Effector memory CD8-positive, alpha-beta T cell (primary cell): Measurements from ENCODE around the gene NYAP1.
"Not testable (repeated sequence)": the region's sequence is repeated elsewhere in the genome, so short reads cannot be mapped to it uniquely, and the experiment has no call there.

Source experiments
- ATAC-seq: fragments of 150-1000 bp; cut with Tn5 transposase; replicated peaks from 2 replicates; pipeline ENCODE4 v1.10.0; 2021; ENCODE audit warnings: mild to moderate bottlenecking, moderate library complexity
- DNase-seq, 3 experiments: peaks; one replicate each; pipeline ENCODE4 v3.0.0; 2021
- H3K27ac Mint-ChIP-seq, 2 donors: one replicate each; pipeline ENCODE4 v1.8.0; 2022; ENCODE audit warnings: mild to moderate bottlenecking in 2 of 2, mixed read lengths in 2 of 2, moderate library complexity in 2 of 2
- H3K27me3 Mint-ChIP-seq, 2 donors: one replicate each; pipeline ENCODE4 v1.8.0; 2022; ENCODE audit warnings: mixed read lengths in 2 of 2
- H3K36me3 Mint-ChIP-seq: one replicate; pipeline ENCODE4 v1.8.0; 2022; ENCODE audit warnings: mild to moderate bottlenecking, moderate library complexity, mixed read lengths; ENCODE audit not compliant: insufficient read depth
- H3K4me1 Mint-ChIP-seq, 2 donors: one replicate each; pipeline ENCODE4 v1.8.0; 2022; ENCODE audit warnings: low read depth in 2 of 2, mixed read lengths in 2 of 2
- H3K4me3 Mint-ChIP-seq, 2 donors: one replicate each; pipeline ENCODE4 v1.8.0; 2022; ENCODE audit warnings: mild to moderate bottlenecking in 2 of 2, mixed read lengths in 2 of 2, moderate library complexity in 2 of 2
- H3K9me3 Mint-ChIP-seq, 2 donors: one replicate each; pipeline ENCODE4 v1.8.0; 2022; ENCODE audit warnings: mixed read lengths in 2 of 2

Gene NYAP1

DNA sequence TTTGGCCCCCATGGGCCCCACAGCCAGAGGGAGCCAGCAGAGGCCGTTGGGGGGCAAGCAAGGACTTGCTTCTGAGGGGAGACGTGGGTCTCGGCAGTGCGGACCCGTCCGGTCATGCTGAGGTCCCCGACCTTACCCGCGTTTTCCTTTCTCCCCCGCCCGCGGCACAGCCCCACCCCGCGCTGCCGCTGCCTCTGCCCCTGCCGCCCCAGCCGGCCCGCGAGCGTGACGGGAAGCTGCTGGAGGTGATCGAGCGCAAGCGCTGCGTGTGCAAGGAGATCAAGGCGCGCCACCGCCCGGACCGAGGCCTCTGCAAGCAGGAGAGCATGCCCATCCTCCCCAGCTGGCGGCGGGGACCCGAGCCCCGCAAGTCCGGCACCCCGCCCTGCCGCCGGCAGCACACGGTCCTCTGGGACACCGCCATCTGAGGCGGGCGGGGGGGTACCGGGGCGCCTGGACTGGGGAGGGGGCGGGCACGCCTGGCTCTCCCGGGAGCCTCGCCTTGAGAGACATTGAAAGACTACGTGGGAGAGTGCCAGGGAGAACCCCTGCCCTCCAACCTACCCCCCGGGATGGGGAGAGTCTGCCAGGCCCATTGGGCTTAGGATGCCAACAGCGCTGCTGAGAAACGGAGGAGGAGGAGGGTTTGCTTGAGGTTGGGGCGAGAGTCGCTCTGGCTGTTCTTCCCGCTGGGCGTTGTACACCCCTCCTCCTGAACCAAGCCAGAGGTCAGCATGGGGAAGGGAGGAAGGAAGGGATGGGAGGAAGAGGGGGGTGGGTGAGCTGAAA is 9.9 kb downstream of the NYAP1 start:
- Mint-ChIP-seq H3K36me3 (peaks cover 5% of the 10 kb centered on the region), H3K27ac (no peak overlapping the region), H3K9me3 (no peaks in the 10 kb centered on the region), H3K4me3 (peak overlapping the region; percentile 51 to 66), H3K27me3 (peaks cover 0 to 4% of the 10 kb centered on the region in 2 donors), H3K4me1 (peaks cover 6 to 10% of the 10 kb centered on the region in 2 donors)
- ATAC-seq = peak; percentile 90
- DNase-seq = peak in 2 of 3 experiments; percentile 39 to 41

DNA sequence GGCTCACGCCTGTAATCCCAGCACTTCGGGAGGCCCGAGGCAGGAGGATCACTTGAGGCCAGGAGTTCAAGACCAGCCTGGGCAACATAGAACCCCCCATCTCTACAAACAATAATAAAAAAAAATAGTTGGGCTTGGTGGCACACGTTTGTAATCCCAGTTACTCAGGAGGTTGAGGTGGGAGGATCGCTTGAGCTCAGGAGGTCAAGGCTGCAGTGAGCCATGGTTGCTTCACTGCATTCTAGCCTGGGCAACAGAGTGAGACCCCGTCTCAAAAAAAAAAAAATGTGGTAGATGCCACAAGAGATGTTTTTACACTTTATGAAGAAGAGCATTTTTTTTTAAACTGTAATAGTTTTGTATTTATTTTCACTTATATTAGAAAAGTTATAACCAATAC is 12.8 kb downstream of the NYAP1 start:
- Mint-ChIP-seq H3K27me3 (peaks cover 0 to 4% of the 10 kb centered on the region in 2 donors), H3K27ac (no peak overlapping the region), H3K36me3 (no peaks in the 10 kb centered on the region)

DNA sequence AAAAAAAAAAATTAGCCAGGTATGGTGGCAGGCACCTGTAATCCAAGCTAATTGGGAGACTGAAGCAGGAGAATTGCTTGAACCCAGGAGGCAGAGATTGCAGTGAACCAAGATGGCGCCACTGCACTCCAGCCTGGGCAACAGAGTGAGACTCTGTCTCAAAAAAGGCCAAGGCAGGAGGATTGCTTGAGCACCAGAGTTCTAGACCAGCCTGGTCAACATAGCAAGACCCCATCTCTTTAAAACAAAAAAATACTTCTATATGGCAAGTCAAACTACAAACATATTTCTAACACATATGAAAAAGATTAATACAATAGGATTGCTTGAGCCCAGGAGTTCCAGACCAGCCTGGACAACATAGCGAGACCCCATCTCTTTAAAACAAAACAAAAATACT is 17.0 kb downstream of the NYAP1 start:
- H3K4me1 Mint-ChIP-seq, H3K27me3 Mint-ChIP-seq, ATAC-seq, DNase-seq, H3K36me3 Mint-ChIP-seq, H3K27ac Mint-ChIP-seq, H3K9me3 Mint-ChIP-seq, H3K4me3 Mint-ChIP-seq: not testable (repeated sequence)

More for the DNA sequence above, 12.8 kb downstream of the NYAP1 start:
- peaks cover 4 to 10% of the 10 kb centered on the region in 2 donors for H3K4me1 Mint-ChIP-seq
- H3K9me3 Mint-ChIP-seq = no peaks in the 10 kb centered on the region
- no peak overlapping the region for H3K4me3 Mint-ChIP-seq
- ATAC-seq (no peak), DNase-seq (no peak)

DNA sequence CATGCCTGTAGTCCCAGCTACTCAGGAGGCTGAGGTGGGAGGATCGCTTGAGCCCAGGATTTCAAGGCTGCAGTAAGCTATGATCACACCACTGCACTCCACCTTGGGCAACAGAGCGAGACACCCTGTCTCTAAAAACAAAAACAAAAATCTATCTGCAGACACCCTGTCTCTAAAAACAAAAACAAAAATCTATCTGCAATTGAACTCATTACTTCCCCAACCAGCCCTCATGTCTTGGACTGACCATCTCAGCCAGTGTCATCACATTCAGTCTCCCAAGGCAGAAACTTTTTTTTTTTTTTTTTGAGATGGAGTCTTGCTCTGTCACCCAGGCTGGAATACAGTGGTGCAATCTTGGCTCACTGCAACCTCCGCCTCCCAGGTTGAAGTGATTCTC is 20.3 kb downstream of the NYAP1 start:
- not testable (repeated sequence) for H3K9me3 Mint-ChIP-seq, H3K36me3 Mint-ChIP-seq

DNA sequence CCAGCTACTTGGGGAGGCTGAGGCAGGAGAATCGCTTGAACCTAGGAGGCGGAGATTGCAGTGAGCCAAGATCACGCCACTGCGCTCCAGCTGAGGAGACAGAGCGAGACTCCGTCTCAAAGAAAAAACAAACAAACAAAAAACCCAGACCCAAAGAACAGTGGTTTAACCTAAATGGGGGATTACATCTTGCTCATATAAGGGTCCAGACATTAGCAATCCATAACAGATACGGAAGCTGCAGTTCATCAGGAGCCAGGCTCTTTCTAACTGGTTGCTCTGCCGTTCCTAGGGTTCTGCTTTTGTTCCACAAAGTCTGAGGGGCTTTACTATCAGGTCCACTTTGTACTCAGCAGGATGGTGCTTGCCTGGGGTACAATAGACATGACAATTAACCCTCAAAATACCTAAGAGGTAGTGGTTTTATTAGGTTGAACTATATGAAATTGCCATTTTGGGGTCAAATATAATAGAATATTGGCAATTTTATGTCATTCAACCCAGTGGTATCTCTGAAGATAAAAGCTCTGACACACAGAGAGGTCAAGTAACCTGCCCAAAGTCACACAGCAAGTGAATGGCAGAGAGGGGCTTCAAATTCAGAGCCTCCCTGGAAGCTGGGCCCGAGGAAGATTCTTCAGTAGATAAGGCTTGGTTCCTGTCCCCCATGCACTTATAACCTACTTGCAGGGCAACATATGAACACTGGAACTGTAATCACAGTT is 21.3 kb downstream of the NYAP1 start:
- Mint-ChIP-seq H3K4me1 (no peaks in the 10 kb centered on the region), H3K27ac (no peak overlapping the region), H3K36me3 (no peaks in the 10 kb centered on the region), H3K4me3 (no peak overlapping the region), H3K27me3 (no peaks in the 10 kb centered on the region), H3K9me3 (no peaks in the 10 kb centered on the region)
- ATAC-seq (no peak), DNase-seq (no peak)

More for the DNA sequence above, 20.3 kb downstream of the NYAP1 start:
- not testable (repeated sequence) for H3K4me1 Mint-ChIP-seq, H3K27ac Mint-ChIP-seq, H3K4me3 Mint-ChIP-seq, DNase-seq, H3K27me3 Mint-ChIP-seq, ATAC-seq

DNA sequence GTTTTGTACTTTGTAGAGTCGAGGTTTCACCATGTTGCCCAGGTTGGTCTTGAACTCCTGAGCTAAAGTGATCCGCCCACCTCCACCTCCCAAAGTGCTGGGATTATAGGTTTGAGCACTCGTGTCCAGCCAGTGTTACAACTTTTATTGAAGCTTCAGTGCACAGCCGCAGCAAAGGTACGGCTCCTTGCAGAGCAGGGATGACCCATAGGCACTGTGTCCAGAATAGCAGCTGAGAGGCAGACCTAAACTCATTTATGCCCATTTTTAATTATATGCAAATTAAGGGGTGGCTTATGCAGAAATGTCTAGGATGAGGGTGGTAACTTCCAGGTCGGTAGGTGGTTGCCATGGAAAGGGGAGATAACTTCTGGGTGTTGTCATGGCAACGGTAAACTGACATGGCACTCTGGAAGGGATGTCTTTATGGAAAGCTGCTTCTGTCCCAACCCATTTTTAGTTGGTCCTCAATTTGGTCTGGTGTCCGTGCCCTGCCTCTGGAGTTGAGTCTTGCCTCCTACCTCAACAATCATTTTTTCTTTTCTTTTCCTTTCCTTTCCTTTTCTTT is 22.7 kb downstream of the NYAP1 start:
- no peaks in the 10 kb centered on the region for H3K36me3 Mint-ChIP-seq
- no peak for ATAC-seq
- H3K27me3 Mint-ChIP-seq = no peaks in the 10 kb centered on the region
- peak overlapping the region in 1 of 2 donors; percentile 78 for H3K27ac Mint-ChIP-seq
- H3K4me1 Mint-ChIP-seq = no peaks in the 10 kb centered on the region
- H3K4me3 Mint-ChIP-seq = no peak overlapping the region
- H3K9me3 Mint-ChIP-seq = no peaks in the 10 kb centered on the region
- DNase-seq = no peak

DNA sequence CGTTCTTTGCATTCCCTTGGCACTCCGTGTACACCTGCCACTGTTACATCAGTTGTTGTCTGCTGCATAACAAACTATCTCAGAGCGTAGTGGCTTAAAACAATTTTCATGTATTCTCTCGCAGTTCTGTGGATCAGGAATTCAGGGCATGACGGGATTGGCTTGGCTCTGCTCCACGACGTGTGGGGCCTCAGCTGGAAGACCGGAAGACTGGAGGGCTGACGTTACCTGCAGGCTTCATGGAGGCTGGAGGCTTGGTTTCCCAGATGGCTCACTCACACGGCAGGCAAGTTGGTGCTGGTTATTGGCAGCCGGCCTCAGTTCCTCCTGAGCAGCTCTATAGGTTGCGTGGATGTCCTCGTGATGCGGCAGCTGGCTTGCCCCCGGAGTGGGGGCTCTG is 25.5 kb downstream of the NYAP1 start:
- Mint-ChIP-seq H3K27ac (no peak overlapping the region), H3K4me3 (no peak overlapping the region), H3K4me1 (no peaks in the 10 kb centered on the region), H3K36me3 (no peaks in the 10 kb centered on the region), H3K9me3 (no peaks in the 10 kb centered on the region), H3K27me3 (no peaks in the 10 kb centered on the region)
- no peak for DNase-seq
- no peak for ATAC-seq

DNA sequence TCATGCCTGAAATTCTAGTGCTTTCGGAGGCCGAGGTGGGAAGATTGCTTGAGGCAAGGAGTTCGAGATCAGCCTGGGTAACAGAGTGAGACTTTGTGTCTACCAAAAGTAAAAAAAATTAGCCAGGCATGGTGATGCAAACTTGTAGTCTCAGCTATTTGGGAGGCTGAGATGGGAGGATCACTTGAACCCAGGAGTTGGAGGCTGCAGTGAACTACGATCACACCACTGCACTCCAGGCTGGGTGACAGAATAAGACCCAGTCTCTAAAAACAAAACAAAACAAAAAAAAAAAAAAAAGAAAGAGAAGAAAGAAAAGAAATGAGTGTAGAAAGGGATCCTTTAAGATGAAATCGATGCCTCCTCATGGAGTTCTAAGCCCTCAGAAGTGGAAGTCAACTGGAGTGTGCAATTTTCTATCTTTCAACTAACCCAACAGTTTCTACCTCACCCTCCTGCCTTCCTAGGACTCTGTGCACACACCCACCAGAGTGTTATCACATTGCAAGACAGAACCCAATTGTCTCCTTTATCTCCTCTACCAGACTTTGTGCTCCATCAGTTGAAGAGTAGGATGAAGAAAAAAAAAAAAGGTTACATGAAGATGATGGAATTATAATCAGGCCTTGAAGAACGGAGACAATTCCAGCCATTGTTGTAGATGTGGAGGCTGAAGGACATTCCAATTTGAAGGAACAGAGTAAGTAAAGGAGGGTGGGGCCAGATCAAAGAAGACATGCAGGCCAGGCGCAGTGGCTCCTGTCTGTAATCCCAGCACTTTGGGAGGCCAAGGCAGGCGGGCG is 26.9 kb downstream of the NYAP1 start:
- DNase-seq (no peak), ATAC-seq (no peak)
- H3K4me3 Mint-ChIP-seq = no peak overlapping the region
- no peaks in the 10 kb centered on the region for H3K36me3 Mint-ChIP-seq
- no peak overlapping the region for H3K27ac Mint-ChIP-seq
- no peaks in the 10 kb centered on the region for H3K27me3 Mint-ChIP-seq
- no peaks in the 10 kb centered on the region for H3K9me3 Mint-ChIP-seq
- H3K4me1 Mint-ChIP-seq = peaks cover 5 to 8% of the 10 kb centered on the region in 2 donors

DNA sequence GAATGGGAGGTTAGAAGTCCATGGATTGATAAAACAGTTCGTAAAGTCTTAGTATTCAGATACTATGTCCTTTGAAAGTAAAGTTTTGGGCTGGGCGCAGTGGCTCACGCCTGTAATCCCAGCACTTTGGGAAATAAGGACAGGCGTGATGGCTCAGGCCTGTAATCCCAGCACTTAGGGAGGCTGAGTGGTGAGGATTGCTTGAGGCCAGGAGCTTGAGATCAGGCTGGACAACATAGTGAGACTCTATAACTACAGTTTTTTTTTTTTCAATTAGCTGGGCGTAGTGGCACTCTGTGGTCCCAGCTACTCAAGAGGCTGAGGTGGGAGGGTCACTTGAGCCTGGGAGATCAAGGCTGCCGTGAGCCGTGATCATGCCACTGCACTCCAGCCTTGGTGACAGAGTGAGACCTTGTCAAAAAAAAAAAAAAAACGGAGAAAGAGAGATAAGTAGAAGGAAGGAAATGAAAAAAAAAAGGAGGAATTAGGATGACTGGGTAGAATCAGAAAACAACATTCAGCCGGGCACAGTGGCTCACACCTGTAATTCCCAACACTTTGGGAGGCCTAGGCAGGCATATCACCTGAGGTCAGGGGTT is 29.6 kb downstream of the NYAP1 start:
- ATAC-seq = no peak
- no peak overlapping the region for H3K27ac Mint-ChIP-seq
- DNase-seq = no peak
- no peak overlapping the region for H3K4me3 Mint-ChIP-seq
- no peaks in the 10 kb centered on the region for H3K27me3 Mint-ChIP-seq
- no peaks in the 10 kb centered on the region for H3K9me3 Mint-ChIP-seq
- H3K36me3 Mint-ChIP-seq = peaks cover 6% of the 10 kb centered on the region
- peaks cover 21% of the 10 kb centered on the region in 2 donors for H3K4me1 Mint-ChIP-seq

DNA sequence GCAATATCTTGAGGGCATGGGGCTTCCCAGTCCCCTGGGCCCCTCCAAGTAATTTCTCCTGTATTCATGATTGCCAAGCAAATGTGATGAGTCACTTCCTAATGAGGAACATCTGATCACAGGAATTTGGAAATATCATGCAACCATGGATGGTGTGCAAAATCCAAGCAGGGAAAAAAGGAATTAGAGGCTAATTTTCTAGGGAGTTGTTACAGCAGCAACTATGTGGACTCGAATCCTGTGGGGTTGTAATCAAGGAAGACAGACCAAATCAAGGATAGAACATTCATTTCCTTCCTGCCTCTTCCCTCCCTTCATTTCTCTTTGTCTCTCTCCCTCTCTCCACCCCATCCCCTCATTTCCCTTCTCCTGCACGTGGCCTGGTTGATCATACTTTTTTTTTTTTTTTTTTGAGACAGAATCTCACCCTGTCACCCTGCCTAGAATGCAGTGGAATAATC is 31.4 kb downstream of the NYAP1 start:
- Mint-ChIP-seq H3K27ac (no peak overlapping the region), H3K4me3 (no peak overlapping the region), H3K36me3 (peaks cover 6% of the 10 kb centered on the region), H3K27me3 (no peaks in the 10 kb centered on the region), H3K4me1 (peaks cover 21 to 26% of the 10 kb centered on the region in 2 donors), H3K9me3 (no peaks in the 10 kb centered on the region)
- DNase-seq = no peak
- ATAC-seq = no peak

DNA sequence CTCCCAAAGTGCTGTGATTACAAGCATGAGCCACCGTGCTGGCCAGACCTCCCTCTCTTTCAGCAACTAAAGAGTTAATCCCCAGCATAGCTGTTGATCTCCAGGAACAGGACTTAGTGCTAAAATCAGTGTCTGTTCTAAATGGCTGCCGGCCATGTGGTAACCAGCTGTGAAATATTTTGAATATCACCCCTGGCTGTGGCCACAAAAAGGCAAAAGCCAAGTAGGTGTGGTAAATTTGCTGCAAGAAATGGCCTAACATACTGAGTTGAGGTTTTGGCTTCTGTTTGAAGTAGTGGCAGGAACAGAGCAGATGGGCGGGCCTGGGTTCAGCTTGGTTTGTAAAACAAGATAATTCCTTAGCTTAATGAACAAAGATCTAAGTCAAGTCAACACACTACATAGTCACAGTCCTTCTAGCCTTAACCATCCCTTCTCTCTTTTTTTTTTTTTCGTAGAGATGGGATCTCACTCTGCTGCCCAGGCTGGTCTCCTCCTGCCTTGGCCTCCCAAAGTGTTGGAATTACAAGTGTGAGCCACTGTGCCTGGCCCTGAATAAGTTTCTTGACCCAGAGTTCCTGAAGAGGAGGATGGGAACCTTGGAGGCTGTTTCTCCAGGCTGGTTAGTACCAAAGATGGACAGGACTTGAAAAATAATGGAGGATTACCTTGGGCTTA is 32.5 kb downstream of the NYAP1 start:
- no peaks in the 10 kb centered on the region for H3K9me3 Mint-ChIP-seq
- peaks cover 6% of the 10 kb centered on the region for H3K36me3 Mint-ChIP-seq
- no peaks in the 10 kb centered on the region for H3K27me3 Mint-ChIP-seq
- H3K27ac Mint-ChIP-seq = peak overlapping the region in 1 of 2 donors; percentile 82
- peaks cover 21 to 26% of the 10 kb centered on the region in 2 donors for H3K4me1 Mint-ChIP-seq
- H3K4me3 Mint-ChIP-seq = peak overlapping the region; percentile 71 to 73
- peak; percentile 65 to 71 (median 68) for DNase-seq
- peak; percentile 99 for ATAC-seq

DNA sequence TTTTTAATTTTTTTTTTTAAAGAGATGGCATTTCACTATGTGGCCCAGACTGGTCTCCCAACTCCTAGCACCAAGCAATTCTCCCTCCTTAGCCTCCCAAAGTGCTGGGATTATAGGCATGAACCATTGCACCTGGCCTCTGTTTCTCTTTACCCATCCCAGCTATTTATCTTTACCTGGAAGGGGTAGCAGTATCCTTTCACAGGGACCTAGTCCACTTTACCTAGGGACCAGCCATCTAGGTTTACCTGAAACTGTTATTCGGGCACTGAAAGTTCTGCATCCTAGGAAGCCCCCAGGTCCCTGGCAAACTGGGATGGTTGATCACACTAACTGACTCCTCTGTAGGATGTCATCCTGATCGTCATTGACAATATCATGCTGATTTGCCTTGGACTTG is 33.6 kb downstream of the NYAP1 start:
- ATAC-seq = no peak
- Mint-ChIP-seq H3K27ac (no peak overlapping the region), H3K4me1 (peaks cover 21 to 26% of the 10 kb centered on the region in 2 donors), H3K4me3 (peak overlapping the region in 1 of 2 donors; percentile 31), H3K36me3 (peaks cover 6% of the 10 kb centered on the region), H3K27me3 (no peaks in the 10 kb centered on the region), H3K9me3 (no peaks in the 10 kb centered on the region)
- no peak for DNase-seq
